ENCODE results near the gene PODN.

Gene PODN

DNA sequence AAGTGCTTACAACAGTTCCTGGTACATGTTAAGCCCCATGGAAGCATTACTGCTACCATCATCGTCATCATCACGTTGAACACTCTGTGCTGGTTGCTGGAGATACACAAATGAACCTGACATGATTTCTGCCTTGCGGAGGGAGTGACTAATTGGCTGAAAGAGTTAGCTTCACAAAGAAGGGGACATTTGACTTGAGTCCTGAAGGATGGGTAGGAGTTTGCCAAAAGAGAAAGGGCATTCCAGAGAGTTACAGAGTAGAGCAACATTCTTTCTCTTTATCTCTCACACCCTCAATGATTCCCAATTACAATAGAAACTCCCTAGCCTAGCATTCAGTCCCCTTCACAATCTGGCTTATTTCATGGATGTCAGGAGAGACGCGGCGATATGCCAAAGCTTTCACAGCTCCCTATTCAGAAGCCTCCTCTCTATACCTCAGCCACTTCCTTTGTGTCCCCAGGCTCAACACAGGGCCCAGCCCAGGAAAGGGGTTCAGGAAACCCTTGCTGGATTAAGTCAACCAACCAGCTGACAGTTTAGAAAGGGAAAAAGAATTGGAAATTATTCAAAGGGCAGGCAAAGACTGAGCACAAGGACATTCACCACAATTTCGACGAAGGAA is 42.4 kb downstream of the PODN start:
- Histone ChIP-seq H3K27ac (ENCODE audit: low read length) (no peak overlapping the region), H3K9ac (ENCODE audit: low read depth, low read length) (no peak overlapping the region), H3K9me3 (ENCODE audit: insufficient read depth, low read depth, low read length) (peaks cover 14% of the 10 kb centered on the region), H3K27me3 (ENCODE audit: insufficient read depth, low read length) (no peaks in the 10 kb centered on the region), H3K36me3 (ENCODE audit: insufficient read depth, low read depth, low read length) (no peaks in the 10 kb centered on the region), H3K4me1 (ENCODE audit: insufficient read depth, low read length) (no peaks in the 10 kb centered on the region), H3K4me3 (ENCODE audit: low read length) (no peak overlapping the region)

DNA sequence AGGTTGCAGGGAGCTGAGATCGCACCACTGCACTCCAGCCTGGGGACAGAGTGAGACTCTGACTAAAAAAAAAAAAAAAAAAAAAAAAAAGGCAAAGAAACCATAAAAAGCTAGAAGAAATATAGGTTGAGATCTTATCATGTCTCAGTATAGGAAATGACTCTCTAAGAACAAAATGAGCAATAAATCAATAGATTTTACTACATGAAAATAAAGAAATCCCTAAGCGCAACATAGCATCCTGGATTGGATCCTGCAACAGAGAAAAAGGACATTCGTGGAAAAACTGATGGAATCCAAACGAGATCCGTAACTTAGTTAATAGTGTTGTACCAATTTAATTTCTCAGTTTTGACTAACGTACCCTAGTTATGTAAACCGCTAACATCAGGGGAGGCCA is 45.1 kb downstream of the PODN start:
- no peaks in the 10 kb centered on the region for H3K36me3 ChIP-seq (ENCODE audit: insufficient read depth, low read depth, low read length)
- no peaks in the 10 kb centered on the region for H3K27me3 ChIP-seq (ENCODE audit: insufficient read depth, low read length)
- no peaks in the 10 kb centered on the region for H3K4me1 ChIP-seq (ENCODE audit: insufficient read depth, low read length)
- no peak overlapping the region for H3K9ac ChIP-seq (ENCODE audit: low read depth, low read length)
- H3K27ac ChIP-seq (ENCODE audit: low read length), result no peak overlapping the region
- H3K9me3 ChIP-seq (ENCODE audit: insufficient read depth, low read depth, low read length), result peaks cover under 1% of the 10 kb centered on the region; the same call in 1 of the 2 replicates
- H3K4me3 ChIP-seq (ENCODE audit: low read length), result no peak overlapping the region

DNA sequence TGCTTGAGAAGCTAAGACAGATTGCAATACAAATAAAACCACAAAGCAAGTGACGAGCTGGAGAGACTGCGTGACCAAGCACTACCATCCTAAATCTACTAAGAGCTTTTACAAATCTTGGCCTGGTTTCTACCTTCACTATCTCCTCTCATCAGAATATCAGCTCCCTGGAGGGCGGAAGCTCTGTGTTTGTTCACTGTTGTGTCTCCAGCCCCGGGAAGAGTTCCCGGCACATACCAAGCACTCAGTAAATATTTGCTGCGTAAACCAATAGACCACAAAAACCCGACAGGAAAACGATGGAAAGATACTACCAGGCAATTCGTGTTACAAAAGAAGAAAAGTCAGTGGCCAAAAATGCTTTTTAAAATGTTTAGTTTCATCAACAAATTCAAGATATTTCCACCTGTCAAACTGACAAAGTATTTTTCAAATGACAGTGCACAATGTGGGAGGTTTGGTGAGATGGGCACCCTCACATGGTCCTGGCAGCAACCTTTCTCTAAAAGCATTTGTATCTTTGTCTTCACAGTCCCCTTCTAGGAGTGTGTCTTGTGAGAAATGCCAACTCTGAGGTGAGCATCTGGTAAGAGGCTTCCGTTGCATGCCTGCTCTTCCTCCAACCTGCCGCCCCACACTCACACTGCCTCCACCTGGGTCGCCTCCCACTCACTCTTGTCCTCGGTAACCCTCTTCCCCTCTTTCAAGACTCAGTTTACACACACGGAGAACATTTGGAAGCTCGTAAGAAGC is 45.7 kb downstream of the PODN start:
- Histone ChIP-seq H3K9ac (ENCODE audit: low read depth, low read length) (no peak overlapping the region), H3K4me1 (ENCODE audit: insufficient read depth, low read length) (no peaks in the 10 kb centered on the region), H3K27ac (ENCODE audit: low read length) (no peak overlapping the region), H3K9me3 (ENCODE audit: insufficient read depth, low read depth, low read length) (peaks cover 4% of the 10 kb centered on the region; the same call in 1 of the 2 replicates), H3K36me3 (ENCODE audit: insufficient read depth, low read depth, low read length) (no peaks in the 10 kb centered on the region), H3K4me3 (ENCODE audit: low read length) (no peak overlapping the region), H3K27me3 (ENCODE audit: insufficient read depth, low read length) (no peaks in the 10 kb centered on the region)

DNA sequence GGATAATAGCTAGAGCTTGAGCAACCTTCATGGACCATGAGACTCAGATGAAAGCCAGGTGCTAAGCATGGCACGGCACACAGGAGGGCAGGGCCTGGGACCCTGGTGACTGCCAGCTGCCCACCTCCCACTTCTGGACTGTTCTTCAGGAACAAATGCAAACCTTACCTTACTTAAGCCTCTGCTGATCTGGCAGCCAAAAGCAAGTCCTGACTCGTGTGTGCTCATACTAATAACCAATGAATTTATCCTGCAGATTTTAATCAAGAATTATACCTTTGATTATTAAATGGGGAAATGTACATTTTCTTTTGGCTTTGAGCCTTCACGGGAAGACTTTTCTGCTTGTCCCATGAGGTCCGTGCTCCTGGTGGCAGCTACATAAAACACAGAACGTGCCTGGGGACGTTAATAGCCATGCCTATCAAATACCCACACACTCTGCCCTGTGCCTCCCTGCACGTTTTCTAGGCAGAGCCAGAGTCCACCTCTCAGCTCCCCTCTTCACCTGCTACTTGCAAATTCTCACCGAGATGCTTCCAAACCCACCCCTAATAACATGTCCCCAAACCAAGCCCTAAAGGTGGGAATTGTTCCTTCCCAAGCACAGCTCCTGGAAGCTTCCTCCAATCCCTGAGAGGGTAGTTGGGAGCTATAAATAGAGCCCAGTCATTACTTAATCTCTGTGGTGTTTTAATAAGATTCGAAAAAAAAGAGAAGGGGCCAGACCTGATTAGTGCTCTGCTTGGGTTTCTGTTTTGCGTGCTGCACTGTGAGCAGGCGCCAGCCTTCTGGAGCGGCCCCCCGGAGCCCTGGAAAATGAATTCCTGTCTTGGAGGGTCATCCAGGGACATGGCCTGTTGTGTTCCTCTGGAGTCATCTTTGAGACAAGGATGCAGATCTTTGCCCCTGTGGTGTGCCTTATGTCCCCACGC is 46.9 kb downstream of the PODN start:
- H3K27ac ChIP-seq (ENCODE audit: low read length), result no peak overlapping the region
- H3K9me3 ChIP-seq (ENCODE audit: insufficient read depth, low read depth, low read length), result peaks cover 4% of the 10 kb centered on the region; the same call in 1 of the 2 replicates
- no peaks in the 10 kb centered on the region for H3K4me1 ChIP-seq (ENCODE audit: insufficient read depth, low read length)
- H3K27me3 ChIP-seq (ENCODE audit: insufficient read depth, low read length), result no peaks in the 10 kb centered on the region; the same call in 1 of the 2 replicates
- no peak overlapping the region for H3K9ac ChIP-seq (ENCODE audit: low read depth, low read length)
- no peak overlapping the region for H3K4me3 ChIP-seq (ENCODE audit: low read length)
- no peaks in the 10 kb centered on the region for H3K36me3 ChIP-seq (ENCODE audit: insufficient read depth, low read depth, low read length)

DNA sequence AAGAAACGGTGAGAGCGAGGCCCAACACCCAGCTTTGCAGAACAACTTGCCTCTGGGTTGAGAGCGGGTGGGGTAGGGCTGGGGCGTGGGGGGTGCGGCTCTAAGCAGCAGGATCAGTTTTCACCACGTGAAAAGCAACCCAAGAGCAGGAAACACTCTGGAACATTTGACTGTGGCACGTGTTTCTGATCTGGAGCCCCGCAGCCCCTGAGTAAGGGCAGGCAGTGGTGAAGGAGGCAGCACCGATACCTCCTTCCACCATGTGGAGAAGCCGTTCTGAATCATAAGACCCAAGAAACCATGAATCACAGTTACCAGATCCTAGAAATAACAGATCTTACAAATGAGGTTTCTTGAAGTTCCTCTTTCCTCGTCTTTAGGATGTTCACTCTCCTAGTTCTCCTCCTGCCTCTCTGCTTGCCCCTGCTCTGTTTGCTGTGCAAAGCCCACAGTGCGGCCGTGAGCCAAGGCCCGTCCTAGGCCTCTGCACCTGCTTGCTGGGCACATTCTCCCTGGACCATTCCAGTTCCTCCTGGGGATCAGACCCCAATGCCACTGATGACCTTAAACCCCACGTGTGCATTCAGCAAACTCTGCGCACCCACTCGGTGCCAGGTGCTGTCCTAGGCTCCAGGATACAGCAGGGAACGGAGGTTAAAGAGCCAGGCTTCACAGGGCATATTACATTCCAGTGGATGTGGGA is 48.5 kb downstream of the PODN start:
- no peaks in the 10 kb centered on the region for H3K4me1 ChIP-seq (ENCODE audit: insufficient read depth, low read length)
- H3K4me3 ChIP-seq (ENCODE audit: low read length), result no peak overlapping the region
- no peaks in the 10 kb centered on the region for H3K36me3 ChIP-seq (ENCODE audit: insufficient read depth, low read depth, low read length)
- no peak overlapping the region for H3K9ac ChIP-seq (ENCODE audit: low read depth, low read length)
- H3K9me3 ChIP-seq (ENCODE audit: insufficient read depth, low read depth, low read length), result peaks cover 4% of the 10 kb centered on the region; the same call in 1 of the 2 replicates
- H3K27ac ChIP-seq (ENCODE audit: low read length), result no peak overlapping the region
- H3K27me3 ChIP-seq (ENCODE audit: insufficient read depth, low read length), result peaks cover 8% of the 10 kb centered on the region; the same call in 1 of the 2 replicates

DNA sequence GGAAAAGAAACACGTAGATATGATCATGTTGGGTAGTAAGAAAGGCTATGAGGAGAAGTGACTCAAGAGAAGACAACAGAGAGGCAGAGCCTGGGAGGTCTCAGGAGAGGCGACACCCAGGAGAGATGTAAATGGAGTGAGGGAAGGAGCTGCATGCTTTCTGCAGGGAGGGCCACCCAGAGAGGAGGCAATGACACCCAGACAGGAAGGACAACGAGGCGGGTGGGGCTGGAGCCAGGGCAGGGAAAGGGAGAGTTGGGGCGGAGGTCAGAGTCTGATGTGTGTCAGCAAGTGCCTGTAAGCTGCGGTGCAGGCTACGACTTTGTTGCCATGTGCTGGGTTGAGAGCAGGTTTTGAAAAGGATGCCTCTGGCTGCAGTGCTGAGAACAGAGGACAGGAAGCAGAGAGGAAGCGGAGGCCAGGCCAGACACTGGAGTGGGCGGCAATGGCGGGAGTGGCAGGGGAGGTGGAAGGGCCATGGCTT is 49.1 kb downstream of the PODN start:
- H3K27ac ChIP-seq (ENCODE audit: low read length), result no peak overlapping the region
- H3K36me3 ChIP-seq (ENCODE audit: insufficient read depth, low read depth, low read length), result no peaks in the 10 kb centered on the region
- H3K4me3 ChIP-seq (ENCODE audit: low read length), result no peak overlapping the region
- no peak overlapping the region for H3K9ac ChIP-seq (ENCODE audit: low read depth, low read length)
- H3K9me3 ChIP-seq (ENCODE audit: insufficient read depth, low read depth, low read length), result peaks cover 4% of the 10 kb centered on the region; the same call in 1 of the 2 replicates
- H3K27me3 ChIP-seq (ENCODE audit: insufficient read depth, low read length), result peaks cover 8% of the 10 kb centered on the region; the same call in 1 of the 2 replicates
- peaks cover 2% of the 10 kb centered on the region; the same call in 1 of the 2 replicates for H3K4me1 ChIP-seq (ENCODE audit: insufficient read depth, low read length)

DNA sequence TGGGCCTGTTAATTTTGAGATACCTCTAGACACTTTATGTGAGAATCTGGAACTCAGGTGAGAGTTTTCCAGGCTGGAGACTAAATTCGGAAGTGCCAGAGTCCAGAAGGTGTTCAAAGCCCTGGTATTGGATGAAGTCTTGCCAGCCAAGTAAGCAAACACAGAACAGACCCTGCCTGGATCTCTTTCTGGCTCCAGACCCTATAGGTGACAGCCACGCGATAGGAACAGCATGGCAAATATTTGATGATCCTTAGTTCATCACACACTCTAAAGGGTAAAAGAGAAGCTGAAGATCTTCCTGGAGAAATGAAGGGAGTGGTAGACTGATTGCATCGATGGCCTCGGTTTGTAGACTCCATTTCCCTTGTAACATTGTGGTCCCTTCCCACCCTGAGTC is 49.7 kb downstream of the PODN start:
- Histone ChIP-seq H3K9ac (ENCODE audit: low read depth, low read length) (no peak overlapping the region), H3K9me3 (ENCODE audit: insufficient read depth, low read depth, low read length) (peaks cover 4% of the 10 kb centered on the region; the same call in 1 of the 2 replicates), H3K36me3 (ENCODE audit: insufficient read depth, low read depth, low read length) (no peaks in the 10 kb centered on the region), H3K4me1 (ENCODE audit: insufficient read depth, low read length) (peaks cover 3% of the 10 kb centered on the region; the same call in 1 of the 2 replicates), H3K4me3 (ENCODE audit: low read length) (no peak overlapping the region), H3K27me3 (ENCODE audit: insufficient read depth, low read length) (peaks cover 8% of the 10 kb centered on the region; the same call in 1 of the 2 replicates), H3K27ac (ENCODE audit: low read length) (no peak overlapping the region)

DNA sequence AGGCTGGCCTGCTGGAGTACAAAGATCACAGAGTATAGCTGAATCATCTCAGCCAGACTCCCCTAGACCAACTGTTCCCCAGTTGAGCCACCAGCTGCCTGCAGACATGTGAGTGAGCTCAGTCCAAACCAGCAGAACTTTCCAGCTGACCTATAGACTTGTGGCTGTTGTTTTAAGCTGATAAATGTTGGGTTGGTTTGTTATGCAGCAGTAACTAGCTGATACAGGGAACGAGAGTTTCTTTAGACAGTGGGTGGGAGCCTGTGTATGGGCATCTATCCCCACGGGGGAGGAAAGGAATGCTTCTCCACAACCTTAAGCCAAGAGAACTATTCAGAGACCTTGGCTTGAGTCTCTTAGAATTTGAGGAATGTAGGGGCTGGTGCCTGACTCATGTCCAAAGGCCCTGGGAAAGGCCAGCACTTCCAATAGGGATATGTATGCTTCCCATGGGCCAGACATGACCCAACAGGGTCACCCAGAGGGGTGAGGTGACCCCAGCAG is 50.3 kb downstream of the PODN start:
- peaks cover 4% of the 10 kb centered on the region; the same call in 1 of the 2 replicates for H3K9me3 ChIP-seq (ENCODE audit: insufficient read depth, low read depth, low read length)
- no peak overlapping the region for H3K4me3 ChIP-seq (ENCODE audit: low read length)
- peaks cover 8% of the 10 kb centered on the region; the same call in 1 of the 2 replicates for H3K27me3 ChIP-seq (ENCODE audit: insufficient read depth, low read length)
- H3K4me1 ChIP-seq (ENCODE audit: insufficient read depth, low read length), result peaks cover 3% of the 10 kb centered on the region; the same call in 1 of the 2 replicates
- H3K9ac ChIP-seq (ENCODE audit: low read depth, low read length), result no peak overlapping the region
- H3K27ac ChIP-seq (ENCODE audit: low read length), result no peak overlapping the region
- no peaks in the 10 kb centered on the region for H3K36me3 ChIP-seq (ENCODE audit: insufficient read depth, low read depth, low read length)

DNA sequence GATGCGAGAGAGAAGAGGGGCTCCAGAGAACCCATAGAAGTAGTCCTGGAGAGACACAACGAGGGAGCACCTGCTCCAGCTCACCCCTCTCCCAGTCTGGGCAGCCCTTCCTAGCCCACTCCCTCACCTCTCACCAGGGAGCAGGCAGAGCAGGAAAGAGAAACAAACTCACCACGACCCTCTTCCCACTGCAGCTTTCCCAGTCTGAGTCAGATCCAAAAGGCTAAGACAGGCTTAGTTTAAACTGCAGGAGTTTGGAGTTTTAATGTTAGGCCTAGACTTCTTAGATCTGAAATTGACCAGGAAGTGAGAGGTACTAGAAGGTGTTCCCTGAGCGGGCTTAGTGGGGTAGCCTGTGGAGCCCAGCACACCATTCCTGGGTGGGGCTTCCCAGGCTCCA is 50.8 kb downstream of the PODN start:
- Histone ChIP-seq H3K9ac (ENCODE audit: low read depth, low read length) (no peak overlapping the region), H3K4me1 (ENCODE audit: insufficient read depth, low read length) (peaks cover 3% of the 10 kb centered on the region; the same call in 1 of the 2 replicates), H3K27me3 (ENCODE audit: insufficient read depth, low read length) (peaks cover 11% of the 10 kb centered on the region; the same call in 1 of the 2 replicates), H3K4me3 (ENCODE audit: low read length) (no peak overlapping the region), H3K36me3 (ENCODE audit: insufficient read depth, low read depth, low read length) (no peaks in the 10 kb centered on the region), H3K9me3 (ENCODE audit: insufficient read depth, low read depth, low read length) (peaks cover 4% of the 10 kb centered on the region; the same call in 1 of the 2 replicates), H3K27ac (ENCODE audit: low read length) (no peak overlapping the region)

DNA sequence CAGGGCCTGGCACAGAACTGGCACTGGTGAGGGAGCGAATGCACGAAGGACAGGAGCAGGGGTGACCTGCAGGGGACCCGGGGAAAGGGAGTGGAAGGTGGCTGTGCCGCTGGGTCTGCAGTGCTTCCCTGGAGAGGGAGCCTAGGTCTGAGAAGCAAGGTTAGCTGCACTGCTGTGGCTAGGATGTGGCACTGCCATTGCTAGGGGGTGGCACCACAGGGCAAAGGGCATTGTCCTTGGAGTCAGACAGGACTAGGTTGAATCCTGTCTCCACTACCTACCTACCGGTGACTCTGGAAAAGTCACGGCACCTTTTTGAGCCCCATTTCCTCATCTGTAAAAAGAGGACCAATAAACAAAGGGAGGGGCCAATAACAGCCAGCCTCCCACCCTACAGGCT is 52.1 kb downstream of the PODN start:
- Histone ChIP-seq H3K36me3 (ENCODE audit: insufficient read depth, low read depth, low read length) (no peaks in the 10 kb centered on the region), H3K9me3 (ENCODE audit: insufficient read depth, low read depth, low read length) (peaks cover 4% of the 10 kb centered on the region; the same call in 1 of the 2 replicates), H3K4me1 (ENCODE audit: insufficient read depth, low read length) (peaks cover 3% of the 10 kb centered on the region; the same call in 1 of the 2 replicates), H3K27ac (ENCODE audit: low read length) (no peak overlapping the region), H3K9ac (ENCODE audit: low read depth, low read length) (no peak overlapping the region), H3K27me3 (ENCODE audit: insufficient read depth, low read length) (peaks cover 15% of the 10 kb centered on the region; the same call in 1 of the 2 replicates), H3K4me3 (ENCODE audit: low read length) (no peak overlapping the region)
